Activated CD8-positive, alpha-beta T cell treated with anti-CD3 and anti-CD28 coated beads for 36 hours (primary cell): ENCODE data around the gene LHX4. TPM values are rescaled to one million over a fixed set of nuclear protein-coding genes. Genes with fewer than 3 reads are reported as not detected.

ENCODE experiments used
- ATAC-seq: fragments of 200-7000 bp; cut with Tn5 transposase; one replicate; pipeline ENCODE4 v1.10.0; 2021; ENCODE audit warnings: mild to moderate bottlenecking, moderate library complexity
- CTCF ChIA-PET: fragments of 350-600 bp; sonication (Branson Sonifier 250); formaldehyde crosslinking; loops from one replicate; lab custom pipeline; 2021; ENCODE audit warnings: antibody characterized with exemption; lab: Charles Lee
- POLR2A ChIA-PET: fragments of 350-600 bp; sonication (Branson Sonifier 250); formaldehyde crosslinking; loops from one replicate; lab custom pipeline; 2021; ENCODE audit warnings: antibody characterized with exemption; lab: Charles Lee
- DNase-seq: peaks from one replicate; pipeline ENCODE4 v3.0.0-alpha.2; 2020
- H3K27ac Mint-ChIP-seq: one replicate; pipeline ENCODE4 v1.8.0; 2021; ENCODE audit warnings: mild to moderate bottlenecking, mixed read lengths
- H3K27me3 Mint-ChIP-seq: one replicate; pipeline ENCODE4 v1.8.0; 2021; ENCODE audit warnings: mixed read lengths
- H3K36me3 Mint-ChIP-seq: one replicate; pipeline ENCODE4 v1.8.0; 2021; ENCODE audit warnings: low read depth, mixed read lengths
- H3K4me1 Mint-ChIP-seq: one replicate; pipeline ENCODE4 v1.8.0; 2021; ENCODE audit warnings: low read depth, mixed read lengths
- H3K4me3 Mint-ChIP-seq: one replicate; pipeline ENCODE4 v1.8.0; 2021; ENCODE audit warnings: mild to moderate bottlenecking, moderate library complexity, mixed read lengths
- H3K9me3 Mint-ChIP-seq: one replicate; pipeline ENCODE4 v1.8.0; 2021; ENCODE audit warnings: mixed read lengths
- CTCF ChIP-seq: fragments of 200-600 bp; IDR thresholded peaks from one replicate; pipeline ENCODE4 v1.8.0; 2022; ENCODE audit warnings: antibody characterized with exemption, mild to moderate bottlenecking
- intact Hi-C: fragments of 100-400 bp; cut with micrococcal nuclease; formaldehyde crosslinking; loops from one replicate; pipeline ENCODE4 v1.10.0; 2022
- total RNA-seq, 2 experiments: library from RNA; stranded (reverse); gene quantifications; one replicate each; pipeline ENCODE4 v1.2.3, GENCODE V29; 2021

Gene LHX4
- total RNA-seq, 2 experiments from 2014 or later = not detected

GRCh38 chr1:180250883-180251509 lies 20.9 kb downstream of the LHX4 start:
- H3K27ac Mint-ChIP-seq = no peak overlapping the region
- ChIA-PET CTCF (interaction anchor here (2.2 to 3.6 kb wide), 3 partner anchors 163 to 231 kb away, joined by 13 to 39 read pairs (median 35); no protein-coding TSS in a partner anchor), POLR2A (no interaction called here)
- peaks cover 30% of the 10 kb centered on the region for H3K27me3 Mint-ChIP-seq
- DNase-seq (no peak), ATAC-seq (no peak)
- H3K4me3 Mint-ChIP-seq = no peak overlapping the region
- H3K4me1 Mint-ChIP-seq = no peaks in the 10 kb centered on the region
- intact Hi-C loops = loop anchor here (10.0 kb wide), 1 partner anchor 164 kb away; no protein-coding TSS in a partner anchor
- H3K36me3 Mint-ChIP-seq = no peaks in the 10 kb centered on the region
- no peak for TF ChIP-seq CTCF
- H3K9me3 Mint-ChIP-seq = no peaks in the 10 kb centered on the region

GRCh38 chr1:180251526-180252305 lies 21.7 kb downstream of the LHX4 start:
- H3K27me3 Mint-ChIP-seq = peaks cover 29% of the 10 kb centered on the region
- no peak overlapping the region for H3K4me3 Mint-ChIP-seq
- DNase-seq = no peak
- no peaks in the 10 kb centered on the region for H3K9me3 Mint-ChIP-seq
- ChIA-PET CTCF (interaction anchor here (1.5 to 3.6 kb wide), 8 partner anchors 26 to 248 kb away, joined by 3 to 39 read pairs (median 6); no protein-coding TSS in a partner anchor), POLR2A (no interaction called here)
- intact Hi-C loops = loop anchor here (2.0 to 10.0 kb wide), 2 partner anchors 163 to 231 kb away; no protein-coding TSS in a partner anchor
- TF ChIP-seq CTCF = no peak
- no peaks in the 10 kb centered on the region for H3K36me3 Mint-ChIP-seq
- no peaks in the 10 kb centered on the region for H3K4me1 Mint-ChIP-seq
- no peak for ATAC-seq
- H3K27ac Mint-ChIP-seq = no peak overlapping the region

GRCh38 chr1:180252638-180253536 lies 22.8 kb downstream of the LHX4 start:
- Mint-ChIP-seq H3K9me3 (no peaks in the 10 kb centered on the region), H3K4me1 (no peaks in the 10 kb centered on the region), H3K4me3 (no peak overlapping the region), H3K27ac (no peak overlapping the region), H3K36me3 (no peaks in the 10 kb centered on the region), H3K27me3 (peaks cover 28% of the 10 kb centered on the region)
- ChIA-PET CTCF (interaction anchor here (0.7 to 3.6 kb wide), 33 partner anchors 9 to 249 kb away, joined by 3 to 39 read pairs (median 4); partner anchors contain the start of gene ACBD6), POLR2A (interaction anchor here (1.5 kb wide), 1 partner anchor 161 kb away, joined by 4 read pairs; no protein-coding TSS in a partner anchor)
- intact Hi-C loops = loop anchor here (2.0 to 10.0 kb wide), 2 partner anchors 162 to 230 kb away; no protein-coding TSS in a partner anchor
- DNase-seq (peak; percentile 86), ATAC-seq (peak; percentile 87)
- TF ChIP-seq CTCF = peak; percentile 77

- no peak for TF ChIP-seq CTCF
- DNase-seq = no peak
- Mint-ChIP-seq H3K4me1 (no peaks in the 10 kb centered on the region), H3K9me3 (no peaks in the 10 kb centered on the region), H3K27me3 (peaks cover 30% of the 10 kb centered on the region), H3K4me3 (no peak overlapping the region), H3K36me3 (no peaks in the 10 kb centered on the region), H3K27ac (no peak overlapping the region)
- ChIA-PET POLR2A (interaction anchor here (1.5 kb wide), 1 partner anchor 160 kb away, joined by 4 read pairs; no protein-coding TSS in a partner anchor), CTCF (interaction anchor here (0.7 to 3.6 kb wide), 27 partner anchors 8 to 249 kb away, joined by 3 to 39 read pairs (median 4); partner anchors contain the start of gene ACBD6)
- no peak for ATAC-seq
- intact Hi-C loops = loop anchor here (2.0 to 10.0 kb wide), 2 partner anchors 161 to 229 kb away; no protein-coding TSS in a partner anchor
Measured at GRCh38 chr1:180253585-180254495, 23.8 kb downstream of the LHX4 start.
